ENCODE measurements around the gene PAX6. TPM values are rescaled to one million over a fixed set of nuclear protein-coding genes. Genes with fewer than 3 reads are reported as not detected.

Gene PAX6
- total RNA-seq, 6 experiments from 2014 or later: 1.3 to 1.5 (median 1.4) TPM; not detected in 2

DNA sequence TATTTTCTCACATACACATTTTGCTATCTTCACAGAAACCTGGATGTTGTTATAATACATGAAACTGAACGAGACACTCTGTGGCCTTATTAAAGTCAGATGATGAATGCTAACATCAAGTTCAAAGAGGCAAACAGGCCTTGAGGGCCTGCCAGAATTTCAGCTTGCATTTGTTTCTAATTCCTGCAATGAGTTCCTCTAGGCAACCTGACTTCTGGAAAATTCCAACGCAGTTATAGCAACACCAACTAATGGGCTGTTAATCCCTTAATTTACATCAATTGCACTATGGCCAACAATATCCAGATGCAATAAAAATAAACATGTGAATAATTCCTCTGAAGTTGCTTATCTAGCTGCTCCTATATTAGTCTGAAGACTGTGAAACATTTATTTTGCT lies 19.1 kb downstream of the PAX6 start:
- Mint-ChIP-seq H3K27ac (no peak overlapping the region), H3K36me3 (ENCODE audit: low read depth) (no peaks in the 10 kb centered on the region), H3K4me3 (no peak overlapping the region), H3K9me3 (no peaks in the 10 kb centered on the region), H3K27me3 (ENCODE audit: insufficient read depth) (peaks cover 6% of the 10 kb centered on the region), H3K4me1 (ENCODE audit: low read depth) (peaks cover 1% of the 10 kb centered on the region; the same call in 1 of the 2 replicates)
- DNase-seq: no peak
- TF ChIP-seq, protein P1, sequence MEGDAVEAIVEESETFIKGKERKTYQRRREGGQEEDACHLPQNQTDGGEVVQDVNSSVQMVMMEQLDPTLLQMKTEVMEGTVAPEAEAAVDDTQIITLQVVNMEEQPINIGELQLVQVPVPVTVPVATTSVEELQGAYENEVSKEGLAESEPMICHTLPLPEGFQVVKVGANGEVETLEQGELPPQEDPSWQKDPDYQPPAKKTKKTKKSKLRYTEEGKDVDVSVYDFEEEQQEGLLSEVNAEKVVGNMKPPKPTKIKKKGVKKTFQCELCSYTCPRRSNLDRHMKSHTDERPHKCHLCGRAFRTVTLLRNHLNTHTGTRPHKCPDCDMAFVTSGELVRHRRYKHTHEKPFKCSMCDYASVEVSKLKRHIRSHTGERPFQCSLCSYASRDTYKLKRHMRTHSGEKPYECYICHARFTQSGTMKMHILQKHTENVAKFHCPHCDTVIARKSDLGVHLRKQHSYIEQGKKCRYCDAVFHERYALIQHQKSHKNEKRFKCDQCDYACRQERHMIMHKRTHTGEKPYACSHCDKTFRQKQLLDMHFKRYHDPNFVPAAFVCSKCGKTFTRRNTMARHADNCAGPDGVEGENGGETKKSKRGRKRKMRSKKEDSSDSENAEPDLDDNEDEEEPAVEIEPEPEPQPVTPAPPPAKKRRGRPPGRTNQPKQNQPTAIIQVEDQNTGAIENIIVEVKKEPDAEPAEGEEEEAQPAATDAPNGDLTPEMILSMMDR (IDR thresholded peaks at IDR 0.05): no peak

DNA sequence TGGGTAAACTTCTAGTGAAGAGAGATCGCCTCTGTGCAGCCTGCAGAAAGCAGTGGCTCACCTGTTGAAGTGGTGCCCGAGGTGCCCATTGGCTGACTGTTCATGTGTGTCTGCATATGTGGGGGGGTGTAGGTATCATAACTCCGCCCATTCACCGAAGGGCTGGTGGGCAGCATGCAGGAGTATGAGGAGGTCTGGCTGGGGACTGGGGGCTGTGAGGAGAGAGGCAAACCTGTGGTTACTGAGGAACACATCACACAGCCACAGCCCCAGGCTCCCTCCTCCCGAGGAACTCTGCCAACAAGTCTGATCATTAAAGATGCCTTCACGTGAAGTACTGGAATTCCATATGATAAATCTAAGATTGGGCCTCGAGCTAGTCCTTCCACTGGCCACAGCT lies 20.5 kb downstream of the PAX6 start:
- H3K4me1 Mint-ChIP-seq (ENCODE audit: low read depth): no peaks in the 10 kb centered on the region
- no peaks in the 10 kb centered on the region for H3K36me3 Mint-ChIP-seq (ENCODE audit: low read depth)
- no peak for DNase-seq
- H3K27ac Mint-ChIP-seq: no peak overlapping the region
- peaks cover under 1% of the 10 kb centered on the region for H3K27me3 Mint-ChIP-seq (ENCODE audit: insufficient read depth)
- H3K9me3 Mint-ChIP-seq: no peaks in the 10 kb centered on the region
- no peak overlapping the region for H3K4me3 Mint-ChIP-seq
- TF ChIP-seq, protein P1 (IDR thresholded peaks at IDR 0.05): no peak

DNA sequence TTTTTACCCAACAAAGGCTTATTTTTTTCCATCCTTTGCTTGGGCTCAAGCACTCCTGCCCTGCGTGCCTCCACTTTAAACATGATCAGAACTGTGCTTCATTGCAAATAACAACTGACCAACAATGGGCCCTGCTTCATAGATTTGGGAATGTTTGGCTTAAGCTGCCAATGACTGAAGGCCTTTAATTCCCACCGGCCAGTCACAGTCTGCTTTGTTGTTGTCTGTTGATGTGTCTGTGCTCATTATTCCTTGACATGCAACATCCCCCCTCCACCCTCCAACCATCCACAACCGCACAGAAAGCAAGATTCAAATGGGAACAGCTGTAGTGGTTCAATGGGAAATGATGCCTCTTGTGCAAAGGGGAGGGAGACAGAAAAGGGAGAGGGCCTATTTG lies 23.0 kb downstream of the PAX6 start:
- no peak for DNase-seq
- TF ChIP-seq, protein P1 (IDR thresholded peaks at IDR 0.05): no peak
- Mint-ChIP-seq H3K9me3 (no peaks in the 10 kb centered on the region), H3K36me3 (ENCODE audit: low read depth) (no peaks in the 10 kb centered on the region), H3K4me3 (no peak overlapping the region), H3K27ac (no peak overlapping the region), H3K4me1 (ENCODE audit: low read depth) (no peaks in the 10 kb centered on the region), H3K27me3 (ENCODE audit: insufficient read depth) (no peaks in the 10 kb centered on the region; the same call in 1 of the 2 replicates)

DNA sequence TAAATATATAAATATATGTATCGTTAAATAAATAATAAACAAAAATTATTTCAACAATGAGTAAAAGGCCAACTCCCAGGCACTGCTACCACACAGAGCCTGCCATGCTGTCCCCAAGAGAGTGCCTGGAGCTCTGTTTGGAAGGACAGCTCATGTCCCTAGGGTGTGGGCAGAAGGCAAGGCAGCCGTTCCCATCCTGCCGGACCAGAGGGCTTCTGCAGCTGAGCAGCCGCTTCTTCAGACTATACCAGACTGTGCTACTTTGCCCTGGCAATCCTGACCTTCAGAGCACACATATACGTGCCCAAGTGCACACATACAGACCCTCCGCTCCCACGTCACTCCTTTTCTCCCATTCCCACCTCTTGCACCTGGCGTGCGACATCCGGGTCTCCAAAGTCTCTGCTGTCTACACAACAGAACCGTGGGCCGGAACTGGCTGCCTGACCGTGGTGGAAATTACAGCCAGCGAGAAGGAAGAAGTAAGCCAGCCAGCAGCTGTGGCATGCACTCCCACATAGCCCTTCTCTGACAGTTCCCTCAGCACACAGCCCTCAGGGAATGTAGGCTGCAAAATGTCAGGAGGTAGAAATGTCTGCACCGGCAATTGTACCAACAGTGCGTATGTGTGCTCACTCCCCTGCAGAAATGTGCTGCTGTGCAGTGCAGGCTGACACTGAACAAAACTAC lies 24.0 kb downstream of the PAX6 start:
- no peaks in the 10 kb centered on the region for H3K36me3 Mint-ChIP-seq (ENCODE audit: low read depth)
- no peaks in the 10 kb centered on the region for H3K27me3 Mint-ChIP-seq (ENCODE audit: insufficient read depth)
- no peak overlapping the region for H3K4me3 Mint-ChIP-seq
- no peak overlapping the region for H3K27ac Mint-ChIP-seq
- TF ChIP-seq, protein P1 (IDR thresholded peaks at IDR 0.05): no peak
- no peaks in the 10 kb centered on the region for H3K4me1 Mint-ChIP-seq (ENCODE audit: low read depth)
- no peaks in the 10 kb centered on the region for H3K9me3 Mint-ChIP-seq
- no peak for DNase-seq

DNA sequence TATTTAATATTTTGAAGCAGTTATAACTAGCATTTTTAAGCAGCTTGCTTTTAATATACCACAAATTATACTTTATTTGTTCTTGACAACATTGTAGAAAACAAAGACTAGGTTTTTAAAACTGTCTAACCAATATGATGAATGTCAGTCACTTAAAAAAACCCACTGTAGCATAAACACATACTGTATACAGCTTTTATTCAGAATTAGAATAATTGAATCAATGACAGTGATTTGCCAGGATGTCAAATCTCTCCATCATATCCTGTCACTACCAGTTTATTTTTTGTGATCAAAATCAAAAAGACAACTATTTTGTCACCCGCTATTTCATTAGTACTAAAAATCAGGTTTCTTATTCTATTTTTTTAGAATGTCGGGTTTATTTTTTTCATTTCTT lies 26.5 kb downstream of the PAX6 start:
- no peak for DNase-seq
- H3K4me1 Mint-ChIP-seq (ENCODE audit: low read depth): peaks cover 8% of the 10 kb centered on the region
- TF ChIP-seq, protein P1 (IDR thresholded peaks at IDR 0.05): no peak
- no peaks in the 10 kb centered on the region for H3K36me3 Mint-ChIP-seq (ENCODE audit: low read depth)
- H3K27me3 Mint-ChIP-seq (ENCODE audit: insufficient read depth): no peaks in the 10 kb centered on the region; the same call in 1 of the 2 replicates
- H3K27ac Mint-ChIP-seq: no peak overlapping the region
- no peaks in the 10 kb centered on the region for H3K9me3 Mint-ChIP-seq
- no peak overlapping the region for H3K4me3 Mint-ChIP-seq
